Liver (tissue), 9 donors: ENCODE measurements around the gene GPHN. TPM values are rescaled to one million over a fixed set of nuclear protein-coding genes. Genes with fewer than 3 reads are reported as not detected.

Source experiments
- DNase-seq: peaks from one replicate; pipeline ENCODE4 v3.0.0-alpha.2; 2017; ENCODE audit warnings: low spot score
- H3K27ac ChIP-seq, 2 donors: one replicate each; pipeline ENCODE4 v1.7.0; 2013; ENCODE audit warnings: inconsistent platforms in 2 of 2, low read length in 2 of 2, control low read depth in 1 of 2, low read depth in 1 of 2, mild to moderate bottlenecking in 1 of 2
- H3K27me3 ChIP-seq, 4 donors: one replicate each; pipeline versions ENCODE4 v1.6.1 to v1.7.0; 2013; ENCODE audit warnings: low read length in 3 of 4, inconsistent platforms in 1 of 4, mild to moderate bottlenecking in 1 of 4, moderate library complexity in 1 of 4; ENCODE audit not compliant: control insufficient read depth in 4 of 4, insufficient read depth in 4 of 4
- H3K36me3 ChIP-seq, 4 donors: one replicate each; pipeline versions ENCODE4 v1.6.1 to v1.7.0; 2013; ENCODE audit warnings: low read length in 3 of 4, mild to moderate bottlenecking in 3 of 4, low read depth in 1 of 4, moderate library complexity in 1 of 4; ENCODE audit not compliant: control insufficient read depth in 4 of 4, insufficient read depth in 3 of 4
- H3K4me1 ChIP-seq, 4 donors: one replicate each; pipeline versions ENCODE4 v1.6.1 to v1.7.0; 2013; ENCODE audit warnings: low read length in 3 of 4, mild to moderate bottlenecking in 3 of 4, moderate library complexity in 1 of 4; ENCODE audit not compliant: control insufficient read depth in 4 of 4, insufficient read depth in 4 of 4
- H3K4me3 ChIP-seq, 3 donors: one replicate each; pipeline versions ENCODE4 v1.6.1 to v1.7.0; 2013; ENCODE audit warnings: low read length in 3 of 3, control low read depth in 1 of 3, low read depth in 1 of 3, mild to moderate bottlenecking in 1 of 3
- H3K9ac ChIP-seq, 2 donors: one replicate each; pipeline ENCODE4 v1.7.0; 2013; ENCODE audit warnings: low read length in 2 of 2, mild to moderate bottlenecking in 2 of 2, moderate library complexity in 2 of 2, control low read depth in 1 of 2, low read depth in 1 of 2
- H3K9me3 ChIP-seq, 4 donors: one replicate each; pipeline versions ENCODE4 v1.6.1 to v1.7.0; 2013; ENCODE audit warnings: low read length in 3 of 4; ENCODE audit not compliant: control insufficient read depth in 4 of 4
- EGR1 ChIP-seq, 2 donors: IDR thresholded peaks; 2 replicates each; pipeline ENCODE4 v1.6.1; 2016 to 2018; ENCODE audit warnings: antibody characterized with exemption in 2 of 2, low read depth in 2 of 2
- FOXA1 ChIP-seq: IDR thresholded peaks from 2 replicates; pipeline ENCODE4 v1.6.1; 2016; ENCODE audit warnings: antibody characterized with exemption
- FOXA2 ChIP-seq: IDR thresholded peaks from 2 replicates; pipeline ENCODE4 v1.6.1; 2016; ENCODE audit warnings: antibody characterized with exemption
- HNF4G ChIP-seq: IDR thresholded peaks from 2 replicates; pipeline ENCODE4 v1.6.1; 2016; ENCODE audit warnings: antibody characterized with exemption
- JUND ChIP-seq, 2 donors: IDR thresholded peaks; 2 replicates each; pipeline ENCODE4 v1.6.1; 2016; ENCODE audit warnings: antibody characterized with exemption in 2 of 2
- NR2F2 ChIP-seq: IDR thresholded peaks from 2 replicates; pipeline ENCODE4 v1.6.1; 2016; ENCODE audit warnings: antibody characterized with exemption
- RAD21 ChIP-seq, 2 donors: IDR thresholded peaks; 2 replicates each; pipeline ENCODE4 v1.6.1; 2016; ENCODE audit warnings: antibody characterized with exemption in 2 of 2, mild to moderate bottlenecking in 2 of 2
- RXRA ChIP-seq, 2 donors: IDR thresholded peaks; 2 replicates each; pipeline ENCODE4 v1.6.1; 2017 to 2018; ENCODE audit warnings: antibody characterized with exemption in 2 of 2, mild to moderate bottlenecking in 1 of 2
- SP1 ChIP-seq: IDR thresholded peaks from 2 replicates; pipeline ENCODE4 v1.6.1; 2018; ENCODE audit warnings: antibody characterized with exemption, mild to moderate bottlenecking
- TAF1 ChIP-seq: conservative IDR thresholded peaks from 2 replicates; pipeline ENCODE4 v1.6.1; 2016; ENCODE audit warnings: antibody characterized with exemption, mild to moderate bottlenecking
- YY1 ChIP-seq: IDR thresholded peaks from 2 replicates; pipeline ENCODE4 v1.6.1; 2016; ENCODE audit warnings: antibody characterized with exemption, mild to moderate bottlenecking
- WGBS: extraction: QIAGEN DNeasy Blood & Tissue Kit; methylation state at CpG from one replicate; pipeline ENCODE4 v1.1.7; 2013; 5-methylcytosine and 5-hydroxymethylcytosine counted together
- polyA plus RNA-seq, 2 donors: library from polyadenylated mRNA; stranded (reverse) in 1 of 2; unstranded in 1 of 2; fragments of 200-250 nt in 1 of 2; fragments of >200 nt in 1 of 2; fragmentation: Nextera tagmentation in 1 of 2; extraction: Ambion mirVana in 1 of 2; gene quantifications; one replicate each; pipeline versions ENCODE4 v1.2.1 to v1.2.3, GENCODE V29; 2013 to 2015
- total RNA-seq, 2 donors: library from RNA; depleted of rRNA; stranded (reverse); fragments of >200 nt; gene quantifications; one replicate each; pipeline ENCODE4 v1.2.3, GENCODE V29; 2014
- TF ChIP-seq, protein P1 (sequence below): fragments of 150-350 bp; IDR thresholded peaks from 2 replicates; pipeline ENCODE4 v1.5.1; 2017; ENCODE audit warnings: improper control_type of control experiment, low read depth, low read length; ENCODE audit not compliant: missing input control
- TF ChIP-seq, protein P2 (sequence below): IDR thresholded peaks from 2 replicates; pipeline ENCODE4 v1.6.1; 2016; ENCODE audit warnings: antibody characterized with exemption
- TF ChIP-seq, protein P3 (sequence below): IDR thresholded peaks from 2 replicates; pipeline ENCODE4 v1.6.1; 2016; ENCODE audit warnings: antibody characterized with exemption
- donor health status: healthy.
- donor health status: healthy.
- donor health status: healthy.
- donor health status: healthy.
- donor health status: healthy.

GPHN gene
- total and polyA plus RNA-seq, 4 donors = 18.4 to 76.4 (median 47.4) TPM

DNA sequence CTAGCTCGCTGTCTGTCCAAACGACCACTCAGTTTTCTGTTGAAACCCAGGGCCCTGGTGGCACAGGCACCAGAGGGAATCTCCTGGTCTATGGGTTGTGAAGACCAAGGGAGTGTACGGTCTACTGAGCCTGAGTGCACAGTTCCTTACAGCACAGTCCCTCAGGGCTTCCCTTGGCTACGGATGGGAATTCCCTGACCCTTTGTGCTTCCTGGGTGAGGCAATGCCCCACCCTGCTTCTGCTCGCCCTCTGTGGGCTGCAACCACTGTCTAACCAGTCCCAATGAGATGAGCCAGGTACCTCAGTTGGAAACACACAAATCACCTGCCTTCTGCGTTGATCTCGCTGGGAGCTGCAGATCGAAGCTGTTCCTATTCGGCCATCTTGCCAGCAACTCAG, 22.6 kb downstream of the GPHN start:
- peaks cover 0 to 5% (median 0%) of the 10 kb centered on the region in 4 donors for H3K4me1 ChIP-seq
- H3K4me3 ChIP-seq = no peak overlapping the region
- TF ChIP-seq, protein P1, sequence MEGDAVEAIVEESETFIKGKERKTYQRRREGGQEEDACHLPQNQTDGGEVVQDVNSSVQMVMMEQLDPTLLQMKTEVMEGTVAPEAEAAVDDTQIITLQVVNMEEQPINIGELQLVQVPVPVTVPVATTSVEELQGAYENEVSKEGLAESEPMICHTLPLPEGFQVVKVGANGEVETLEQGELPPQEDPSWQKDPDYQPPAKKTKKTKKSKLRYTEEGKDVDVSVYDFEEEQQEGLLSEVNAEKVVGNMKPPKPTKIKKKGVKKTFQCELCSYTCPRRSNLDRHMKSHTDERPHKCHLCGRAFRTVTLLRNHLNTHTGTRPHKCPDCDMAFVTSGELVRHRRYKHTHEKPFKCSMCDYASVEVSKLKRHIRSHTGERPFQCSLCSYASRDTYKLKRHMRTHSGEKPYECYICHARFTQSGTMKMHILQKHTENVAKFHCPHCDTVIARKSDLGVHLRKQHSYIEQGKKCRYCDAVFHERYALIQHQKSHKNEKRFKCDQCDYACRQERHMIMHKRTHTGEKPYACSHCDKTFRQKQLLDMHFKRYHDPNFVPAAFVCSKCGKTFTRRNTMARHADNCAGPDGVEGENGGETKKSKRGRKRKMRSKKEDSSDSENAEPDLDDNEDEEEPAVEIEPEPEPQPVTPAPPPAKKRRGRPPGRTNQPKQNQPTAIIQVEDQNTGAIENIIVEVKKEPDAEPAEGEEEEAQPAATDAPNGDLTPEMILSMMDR = no peak
- no peak for TF ChIP-seq HNF4G
- TF ChIP-seq, protein P2, sequence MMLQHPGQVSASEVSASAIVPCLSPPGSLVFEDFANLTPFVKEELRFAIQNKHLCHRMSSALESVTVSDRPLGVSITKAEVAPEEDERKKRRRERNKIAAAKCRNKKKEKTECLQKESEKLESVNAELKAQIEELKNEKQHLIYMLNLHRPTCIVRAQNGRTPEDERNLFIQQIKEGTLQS = no peak
- no peak for TF ChIP-seq SP1
- TF ChIP-seq FOXA1 = no peak
- TF ChIP-seq, protein P3, sequence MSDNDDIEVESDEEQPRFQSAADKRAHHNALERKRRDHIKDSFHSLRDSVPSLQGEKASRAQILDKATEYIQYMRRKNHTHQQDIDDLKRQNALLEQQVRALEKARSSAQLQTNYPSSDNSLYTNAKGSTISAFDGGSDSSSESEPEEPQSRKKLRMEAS = no peak
- no peak for TF ChIP-seq RAD21 (IDR thresholded peaks at IDR 0.05)
- TF ChIP-seq JUND (IDR thresholded peaks at IDR 0.05) = no peak
- no peak for TF ChIP-seq YY1
- WGBS = 95% methylated on average over 9 of the region's 9 CpGs
- H3K27ac ChIP-seq = no peak overlapping the region
- no peaks in the 10 kb centered on the region for H3K9me3 ChIP-seq
- H3K9ac ChIP-seq = no peak overlapping the region
- no peaks in the 10 kb centered on the region for H3K27me3 ChIP-seq
- H3K36me3 ChIP-seq = no peaks in the 10 kb centered on the region
- DNase-seq = no peak

DNA sequence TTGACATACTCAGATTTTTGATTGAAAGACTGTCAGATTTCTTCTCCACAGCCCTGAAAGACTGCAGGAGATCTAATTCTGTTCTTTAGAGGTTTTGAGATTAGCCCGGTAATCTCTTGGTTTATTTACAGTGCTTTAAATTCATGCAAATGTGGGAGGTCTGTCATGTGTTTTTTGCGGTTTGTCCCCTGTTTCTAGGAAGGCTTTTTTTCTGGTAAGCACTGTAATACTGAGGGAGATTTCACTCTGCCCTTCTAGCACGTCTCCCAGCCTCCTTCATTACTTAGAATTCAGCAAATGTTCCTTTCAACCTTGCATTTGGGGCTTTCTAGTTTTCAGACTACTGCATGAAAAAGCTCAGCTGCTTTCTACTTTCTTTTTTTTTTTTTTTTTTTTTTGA, 31.1 kb downstream of the GPHN start:
- H3K27ac ChIP-seq = no peak overlapping the region
- TF ChIP-seq YY1 (no peak), FOXA1 (no peak), JUND (IDR thresholded peaks at IDR 0.05) (no peak)
- TF ChIP-seq, protein P3 = no peak
- H3K9ac ChIP-seq = no peak overlapping the region
- H3K36me3 ChIP-seq = no peaks in the 10 kb centered on the region
- H3K4me1 ChIP-seq = peaks cover 0 to 7% (median 4%) of the 10 kb centered on the region in 4 donors
- 89% methylated on average over 3 of the region's 3 CpGs for WGBS
- no peak overlapping the region for H3K4me3 ChIP-seq
- H3K27me3 ChIP-seq = no peaks in the 10 kb centered on the region
- no peaks in the 10 kb centered on the region for H3K9me3 ChIP-seq
- DNase-seq = no peak

DNA sequence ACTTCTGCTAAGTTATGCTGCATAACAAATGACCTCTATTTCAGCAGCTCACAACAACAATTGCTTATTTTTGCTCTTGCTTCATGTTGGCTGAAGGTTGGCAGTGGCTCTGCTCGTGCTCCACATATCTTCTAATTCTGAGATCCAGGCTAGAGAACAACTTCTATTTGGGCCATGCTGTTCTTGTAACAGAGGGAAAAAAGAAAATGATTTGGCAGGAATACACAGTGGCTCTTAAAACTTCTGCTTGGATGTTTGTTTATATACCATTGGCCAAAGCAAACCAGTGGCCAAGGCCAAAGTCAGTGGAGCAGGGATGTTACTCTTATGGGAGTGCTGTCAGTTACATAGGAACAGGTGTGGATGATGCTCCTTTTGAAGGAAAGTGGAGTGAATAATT, 32.1 kb downstream of the GPHN start:
- TF ChIP-seq RAD21 (IDR thresholded peaks at IDR 0.05) = no peak
- no peak for TF ChIP-seq JUND (IDR thresholded peaks at IDR 0.05)
- no peak for TF ChIP-seq TAF1
- TF ChIP-seq, protein P3 = no peak
- TF ChIP-seq HNF4G = no peak
- TF ChIP-seq, protein P1 = no peak
- no peak for TF ChIP-seq EGR1 (IDR thresholded peaks at IDR 0.05; ENCODE audit: low read depth in 2 of 2)
- TF ChIP-seq NR2F2 = no peak
- TF ChIP-seq FOXA2 = no peak
- no peak for TF ChIP-seq YY1
- no peak for TF ChIP-seq RXRA (IDR thresholded peaks at IDR 0.05)
- TF ChIP-seq FOXA1 = no peak
- TF ChIP-seq SP1 = no peak
- Histone ChIP-seq H3K4me1 (peaks cover 0 to 7% (median 4%) of the 10 kb centered on the region in 4 donors), H3K27ac (no peak overlapping the region), H3K9ac (no peak overlapping the region), H3K4me3 (no peak overlapping the region), H3K27me3 (no peaks in the 10 kb centered on the region), H3K9me3 (no peaks in the 10 kb centered on the region), H3K36me3 (no peaks in the 10 kb centered on the region)
- DNase-seq = no peak
- 45% methylated on average over 1 of the region's 1 CpG for WGBS
